ENCODE data around the gene KIF23. TPM values are rescaled to one million over a fixed set of nuclear protein-coding genes. Genes with fewer than 3 reads are reported as not detected.
"Not testable (repeated sequence)": the region's sequence is repeated elsewhere in the genome, so short reads cannot be mapped to it uniquely, and the experiment has no call there.

The KIF23 gene
- total RNA-seq, 1 donor from 2014 or later = 8.6 TPM

GRCh38 chr15:69444686-69445085, 30.5 kb downstream of the KIF23 start:
- TF ChIP-seq, protein P1, sequence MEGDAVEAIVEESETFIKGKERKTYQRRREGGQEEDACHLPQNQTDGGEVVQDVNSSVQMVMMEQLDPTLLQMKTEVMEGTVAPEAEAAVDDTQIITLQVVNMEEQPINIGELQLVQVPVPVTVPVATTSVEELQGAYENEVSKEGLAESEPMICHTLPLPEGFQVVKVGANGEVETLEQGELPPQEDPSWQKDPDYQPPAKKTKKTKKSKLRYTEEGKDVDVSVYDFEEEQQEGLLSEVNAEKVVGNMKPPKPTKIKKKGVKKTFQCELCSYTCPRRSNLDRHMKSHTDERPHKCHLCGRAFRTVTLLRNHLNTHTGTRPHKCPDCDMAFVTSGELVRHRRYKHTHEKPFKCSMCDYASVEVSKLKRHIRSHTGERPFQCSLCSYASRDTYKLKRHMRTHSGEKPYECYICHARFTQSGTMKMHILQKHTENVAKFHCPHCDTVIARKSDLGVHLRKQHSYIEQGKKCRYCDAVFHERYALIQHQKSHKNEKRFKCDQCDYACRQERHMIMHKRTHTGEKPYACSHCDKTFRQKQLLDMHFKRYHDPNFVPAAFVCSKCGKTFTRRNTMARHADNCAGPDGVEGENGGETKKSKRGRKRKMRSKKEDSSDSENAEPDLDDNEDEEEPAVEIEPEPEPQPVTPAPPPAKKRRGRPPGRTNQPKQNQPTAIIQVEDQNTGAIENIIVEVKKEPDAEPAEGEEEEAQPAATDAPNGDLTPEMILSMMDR (IDR thresholded peaks at IDR 0.05; ENCODE audit: insufficient read depth, low read length, poor library complexity, severe bottlenecking) = no peak
- H3K36me3 ChIP-seq (ENCODE audit: control insufficient read depth, insufficient read depth, low read length) = peaks cover 2% of the 10 kb centered on the region
- H3K4me3 ChIP-seq (ENCODE audit: low read depth, low read length) = no peak overlapping the region
- no peak for DNase-seq (ENCODE audit: low read depth)
- no peaks in the 10 kb centered on the region for H3K27me3 ChIP-seq (ENCODE audit: control insufficient read depth, insufficient read depth, low read length)

DNA sequence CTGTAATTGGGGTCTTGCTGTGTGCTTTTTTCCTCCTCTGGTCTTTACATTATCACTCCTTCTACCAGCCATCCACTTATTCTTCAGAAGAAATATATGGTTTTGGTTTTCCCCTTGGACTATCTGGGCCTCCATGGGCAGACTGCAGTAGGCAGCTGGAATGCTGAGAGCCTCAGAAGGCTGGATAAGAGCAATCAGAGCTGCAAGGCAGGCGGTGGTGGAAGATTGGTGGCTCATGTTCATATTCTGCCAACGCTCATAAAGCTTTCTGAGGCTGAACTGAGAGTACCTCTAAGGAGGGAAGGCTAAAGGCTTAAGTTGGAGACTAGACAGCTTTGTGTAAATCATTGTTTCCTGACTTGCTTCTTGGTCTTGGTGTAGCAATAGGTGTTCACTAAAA, 32.8 kb downstream of the KIF23 start:
- Histone ChIP-seq H3K4me3 (ENCODE audit: low read depth, low read length) (no peak overlapping the region), H3K27me3 (ENCODE audit: control insufficient read depth, insufficient read depth, low read length) (no peaks in the 10 kb centered on the region), H3K36me3 (ENCODE audit: control insufficient read depth, insufficient read depth, low read length) (peaks cover 2% of the 10 kb centered on the region)
- DNase-seq (ENCODE audit: low read depth) = no peak
- TF ChIP-seq, protein P1 (IDR thresholded peaks at IDR 0.05; ENCODE audit: insufficient read depth, low read length, poor library complexity, severe bottlenecking) = no peak

DNA sequence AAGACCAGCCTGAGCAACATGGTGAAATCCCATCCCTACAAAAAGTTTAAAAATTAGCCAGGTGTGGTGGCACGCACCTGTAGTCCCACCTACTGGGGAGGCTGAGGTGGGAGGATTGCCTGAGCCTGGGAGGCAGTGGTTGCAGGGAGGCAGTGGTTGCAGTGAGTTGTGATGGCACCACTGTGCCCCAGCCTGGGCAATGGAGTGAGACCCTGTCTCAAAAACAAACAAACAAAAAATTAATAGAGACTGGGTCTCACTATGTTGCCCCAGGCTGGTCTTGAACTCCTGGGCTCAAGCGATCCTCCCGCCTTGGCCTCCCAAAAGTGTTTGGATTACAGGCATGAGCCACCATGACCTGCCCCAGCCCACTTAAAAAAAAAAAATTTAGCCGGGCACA, 36.1 kb downstream of the KIF23 start:
- H3K36me3 ChIP-seq (ENCODE audit: control insufficient read depth, insufficient read depth, low read length); DNase-seq (ENCODE audit: low read depth); H3K27me3 ChIP-seq (ENCODE audit: control insufficient read depth, insufficient read depth, low read length); H3K4me3 ChIP-seq (ENCODE audit: low read depth, low read length): not testable (repeated sequence)

- TF ChIP-seq, protein P1 (IDR thresholded peaks at IDR 0.05; ENCODE audit: insufficient read depth, low read length, poor library complexity, severe bottlenecking) = no peak
- Histone ChIP-seq H3K36me3 (ENCODE audit: control insufficient read depth, insufficient read depth, low read length) (peaks cover 3% of the 10 kb centered on the region), H3K4me3 (ENCODE audit: low read depth, low read length) (no peak overlapping the region), H3K27me3 (ENCODE audit: control insufficient read depth, insufficient read depth, low read length) (no peaks in the 10 kb centered on the region)
- DNase-seq (ENCODE audit: low read depth) = no peak
Observed at GRCh38 chr15:69450968-69451695, 37.0 kb downstream of the KIF23 start.

- H3K27me3 ChIP-seq (ENCODE audit: control insufficient read depth, insufficient read depth, low read length) = no peaks in the 10 kb centered on the region
- DNase-seq (ENCODE audit: low read depth) = no peak
- TF ChIP-seq, protein P1 (IDR thresholded peaks at IDR 0.05; ENCODE audit: insufficient read depth, low read length, poor library complexity, severe bottlenecking) = no peak
- H3K4me3 ChIP-seq (ENCODE audit: low read depth, low read length) = peak overlapping the region; percentile 92
- peaks cover 3% of the 10 kb centered on the region for H3K36me3 ChIP-seq (ENCODE audit: control insufficient read depth, insufficient read depth, low read length)
Observed at GRCh38 chr15:69451951-69452691, 38.0 kb downstream of the KIF23 start.

DNA sequence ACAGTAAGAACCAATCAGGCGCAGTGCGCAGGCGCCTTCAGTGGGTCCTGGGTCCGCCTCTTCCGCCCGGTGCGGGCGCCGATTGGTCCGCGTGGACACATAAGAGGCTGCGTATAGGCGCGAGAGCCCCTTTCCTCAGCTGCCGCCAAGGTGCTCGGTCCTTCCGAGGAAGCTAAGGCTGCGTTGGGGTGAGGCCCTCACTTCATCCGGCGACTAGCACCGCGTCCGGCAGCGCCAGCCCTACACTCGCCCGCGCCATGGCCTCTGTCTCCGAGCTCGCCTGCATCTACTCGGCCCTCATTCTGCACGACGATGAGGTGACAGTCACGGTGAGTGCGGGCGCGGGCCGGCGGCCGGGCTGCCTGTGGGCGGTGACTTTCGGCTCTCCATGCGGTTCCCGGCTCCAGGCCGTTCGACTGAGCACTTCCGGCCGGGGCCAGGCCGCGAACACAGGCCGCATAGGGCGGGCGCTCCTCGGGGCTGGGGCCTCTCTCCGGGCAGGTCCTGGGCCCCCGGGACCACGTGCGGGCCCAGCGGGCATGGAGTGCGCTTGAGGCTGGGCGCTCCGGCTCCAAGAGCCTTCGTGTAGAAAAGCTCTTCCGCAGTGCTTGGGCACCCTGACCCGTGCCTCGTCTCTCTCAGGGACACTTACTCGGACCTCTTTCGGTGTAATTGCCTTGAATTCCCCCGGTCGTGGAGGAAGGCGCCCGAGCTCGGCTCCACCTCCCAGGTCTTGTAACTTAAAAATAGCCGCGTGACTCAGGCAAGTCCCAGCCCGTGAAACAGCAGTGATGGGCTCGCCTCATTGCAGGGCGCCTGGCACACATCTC, 38.8 kb downstream of the KIF23 start, which contains the start of gene RPLP1:
Gene RPLP1 (plus strand): TSS at position 127 of the 830 bp plus-strand sequence. CDS start 131 bp downstream, at position 258.
- TF ChIP-seq, protein P1 (IDR thresholded peaks at IDR 0.05; ENCODE audit: insufficient read depth, low read length, poor library complexity, severe bottlenecking) = no peak
- H3K4me3 ChIP-seq (ENCODE audit: low read depth, low read length) = peak within 1 kb of the TSS; percentile 92
- peak; percentile 82 for DNase-seq (ENCODE audit: low read depth)
- H3K27me3 ChIP-seq (ENCODE audit: control insufficient read depth, insufficient read depth, low read length) = no peaks in the 10 kb centered on the region
- H3K36me3 ChIP-seq (ENCODE audit: control insufficient read depth, insufficient read depth, low read length) = peaks cover 2% of the 10 kb centered on the region

All from kidney epithelial cell (primary cell).